K562 (cell line): ENCODE data around the gene WASF2. TPM values are rescaled to one million over a fixed set of nuclear protein-coding genes. Genes with fewer than 3 reads are reported as not detected.

Experiments used
- CBFA2T2 ChIP-seq: fragments of 450-650 bp; conservative IDR thresholded peaks from 2 replicates; pipeline ENCODE4 v1.6.1; 2017; ENCODE audit warnings: mild to moderate bottlenecking
- CHD2 ChIP-seq: IDR thresholded peaks from 2 replicates; pipeline ENCODE4 v1.6.1; 2011; ENCODE audit warnings: low read depth, low read length
- EP300 ChIP-seq: IDR thresholded peaks from 2 replicates; pipeline ENCODE4 v1.6.1; 2012; ENCODE audit warnings: low read length, improper control_type of control experiment
- HDAC6 ChIP-seq: IDR thresholded peaks from 2 replicates; pipeline ENCODE4 v1.6.1; 2012; ENCODE audit warnings: low read depth, mild to moderate bottlenecking, control low read depth, inconsistent platforms, low read length, moderate library complexity
- HLTF ChIP-seq: fragments of 450-650 bp; IDR thresholded peaks from 2 replicates; pipeline ENCODE4 v1.6.1; 2016
- NFYB ChIP-seq: IDR thresholded peaks from 2 replicates; pipeline ENCODE4 v1.6.1; 2011; ENCODE audit warnings: mild to moderate bottlenecking, moderate library complexity; ENCODE audit not compliant: insufficient read length; ENCODE audit errors: extremely low read depth
- NR1H2 ChIP-seq: sonication (generic); formaldehyde crosslinking; IDR thresholded peaks from 2 replicates; pipeline ENCODE4 v1.4.0; 2020; ENCODE audit warnings: mild to moderate bottlenecking, missing genetic modification reagents
- OTX1 ChIP-seq: fragments of 450-650 bp; formaldehyde crosslinking; IDR thresholded peaks from 2 replicates; pipeline ENCODE4 v1.4.0; 2022; ENCODE audit warnings: mild to moderate bottlenecking
- POLR2AphosphoS5 ChIP-seq: IDR thresholded peaks from 2 replicates; pipeline ENCODE4 v1.6.1; 2011; ENCODE audit warnings: mild to moderate bottlenecking, low read depth, low read length, moderate library complexity; ENCODE audit not compliant: control insufficient read depth, insufficient read depth
- STAG1 ChIP-seq: sonication (generic); formaldehyde crosslinking; IDR thresholded peaks from 2 replicates; pipeline ENCODE4 v1.5.0; 2020; ENCODE audit warnings: missing genetic modification reagents, borderline replicate concordance
- TAF1 ChIP-seq: IDR thresholded peaks from 2 replicates; pipeline ENCODE4 v1.6.1; 2011; ENCODE audit warnings: mild to moderate bottlenecking, low read length, moderate library complexity; ENCODE audit not compliant: insufficient read depth, control insufficient read depth, severe bottlenecking; ENCODE audit errors: extremely low read depth
- TFAM ChIP-seq: fragments of 250-450 bp; sonication (Bioruptor Pico); conservative IDR thresholded peaks from 2 replicates; pipeline ENCODE4 v1.5.0; 2021; ENCODE audit warnings: mild to moderate bottlenecking, moderate library complexity
- ZBED1 ChIP-seq: IDR thresholded peaks from 2 replicates; pipeline ENCODE4 v1.6.1; 2014
- ZBTB17 ChIP-seq: fragments of 450-650 bp; formaldehyde crosslinking; IDR thresholded peaks from 2 replicates; pipeline ENCODE4 v1.4.0; 2020; ENCODE audit warnings: mild to moderate bottlenecking
- ZNF311 ChIP-seq: fragments of 250-450 bp; sonication (Bioruptor Pico); IDR thresholded peaks from 2 replicates; pipeline ENCODE4 v1.4.0; 2020; ENCODE audit warnings: mild to moderate bottlenecking, moderate library complexity
- polyA plus RNA-seq, 8 experiments: library from polyadenylated mRNA; depleted of rRNA in 4 of 8; stranded (reverse) in 5 of 8; unstranded in 3 of 8; fragments of >200 nt; fragmentation: Nextera tagmentation in 2 of 8; fragmentation: Illumina TruSeq in 1 of 8; extraction: Ambion mirVana in 2 of 8; extraction: Trizol in 1 of 8; gene quantifications; 2 replicates each; pipeline versions ENCODE4 v1.2.1 to v1.2.3, GENCODE V29; 2011 to 2014; ENCODE audit warnings: inconsistent platforms in 1 of 8, missing spikeins in 1 of 8
- total RNA-seq, 7 experiments: library from RNA; depleted of rRNA in 6 of 7; stranded (reverse); fragments of >200 nt in 6 of 7; fragmentation: Illumina TruSeq in 2 of 7; extraction: Trizol in 2 of 7; gene quantifications; 2 replicates each; pipeline versions ENCODE4 v1.2.1 to v1.2.3, GENCODE V29; 2011 to 2021; ENCODE audit warnings: low replicate concordance in 1 of 7
- TF ChIP-seq, protein P1 (sequence below): fragments of 250-450 bp; sonication (Bioruptor Pico); IDR thresholded peaks from 2 replicates; pipeline ENCODE4 v1.8.0; 2021; ENCODE audit warnings: mild to moderate bottlenecking, moderate library complexity
- TF ChIP-seq, protein P2 (sequence below), 2 experiments: fragments of 250-450 bp in 1 of 2; fragments of 450-650 bp in 1 of 2; sonication (Bioruptor Pico) in 1 of 2; IDR thresholded peaks; 2 replicates each; pipeline versions ENCODE4 v1.6.1 to v1.8.0; 2016 to 2021; ENCODE audit warnings: mild to moderate bottlenecking in 2 of 2, moderate library complexity in 2 of 2, missing compliant biosample characterization in 1 of 2, missing genetic modification characterization in 1 of 2
- TF ChIP-seq, protein P3 (sequence below): IDR thresholded peaks from 3 replicates; pipeline ENCODE4 v1.6.1; 2011; ENCODE audit warnings: borderline replicate concordance, mild to moderate bottlenecking; ENCODE audit not compliant: insufficient read length, insufficient read depth
- TF ChIP-seq, protein P4 (sequence below): sonication (generic); formaldehyde crosslinking; IDR thresholded peaks from 2 replicates; pipeline ENCODE4 v1.9.0; 2022; ENCODE audit warnings: mild to moderate bottlenecking, missing genetic modification reagents
- TF ChIP-seq, protein P5 (sequence below): fragments of 250-450 bp; sonication (Bioruptor Pico); IDR thresholded peaks from 2 replicates; pipeline ENCODE4 v1.5.0; 2020; ENCODE audit warnings: mild to moderate bottlenecking
- TF ChIP-seq, protein P6 (sequence below): fragments of 250-450 bp; sonication (Bioruptor Pico); IDR thresholded peaks from 2 replicates; pipeline ENCODE4 v1.4.0; 2020; ENCODE audit warnings: borderline replicate concordance

The WASF2 gene
- total and polyA plus RNA-seq, 9 of the 15 experiments (the other 6 are each of a cell fraction or from before 2014, with no cell fraction given), result 8.2 to 163 (median 31.2) TPM

DNA sequence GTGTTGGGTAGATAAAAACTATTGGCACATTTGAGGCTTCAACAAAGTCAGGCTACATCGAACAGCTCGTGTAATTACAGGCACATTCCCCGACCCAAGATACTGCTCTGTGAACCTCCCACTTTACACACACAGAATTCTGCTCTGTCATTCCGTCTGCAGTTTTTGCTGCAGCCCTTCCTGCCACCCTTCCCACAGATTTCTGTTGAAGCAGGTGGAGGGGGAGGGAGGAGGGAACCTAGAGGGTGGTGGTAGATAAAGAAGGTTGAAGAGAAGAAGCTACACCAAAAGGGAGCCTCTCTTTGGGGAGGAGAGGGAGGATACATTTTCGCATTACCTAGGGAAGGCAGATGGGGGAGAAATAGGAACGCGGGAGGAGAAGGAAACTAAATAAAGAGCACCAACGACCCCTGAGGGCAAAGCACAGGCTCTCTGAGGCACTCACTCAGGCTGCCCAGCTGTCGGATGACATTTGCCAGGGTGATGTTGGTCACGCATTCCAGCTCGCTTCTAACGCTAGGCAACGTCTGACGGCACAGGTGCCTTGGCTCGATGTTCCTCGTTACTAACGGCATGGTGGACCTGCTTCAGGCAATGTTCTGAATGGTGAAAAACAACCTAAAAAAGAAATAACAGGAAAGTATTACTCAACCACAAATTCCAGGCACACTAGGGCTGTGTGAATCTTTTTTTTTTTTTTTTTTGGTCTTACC lies 61.5 kb downstream of the WASF2 start (continued):
- peak; percentile 91 for TF ChIP-seq EP300
- TF ChIP-seq, protein P1, sequence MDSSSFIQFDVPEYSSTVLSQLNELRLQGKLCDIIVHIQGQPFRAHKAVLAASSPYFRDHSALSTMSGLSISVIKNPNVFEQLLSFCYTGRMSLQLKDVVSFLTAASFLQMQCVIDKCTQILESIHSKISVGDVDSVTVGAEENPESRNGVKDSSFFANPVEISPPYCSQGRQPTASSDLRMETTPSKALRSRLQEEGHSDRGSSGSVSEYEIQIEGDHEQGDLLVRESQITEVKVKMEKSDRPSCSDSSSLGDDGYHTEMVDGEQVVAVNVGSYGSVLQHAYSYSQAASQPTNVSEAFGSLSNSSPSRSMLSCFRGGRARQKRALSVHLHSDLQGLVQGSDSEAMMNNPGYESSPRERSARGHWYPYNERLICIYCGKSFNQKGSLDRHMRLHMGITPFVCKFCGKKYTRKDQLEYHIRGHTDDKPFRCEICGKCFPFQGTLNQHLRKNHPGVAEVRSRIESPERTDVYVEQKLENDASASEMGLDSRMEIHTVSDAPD (CRISPR knock-in tag), result no peak
- TF ChIP-seq, protein P2, sequence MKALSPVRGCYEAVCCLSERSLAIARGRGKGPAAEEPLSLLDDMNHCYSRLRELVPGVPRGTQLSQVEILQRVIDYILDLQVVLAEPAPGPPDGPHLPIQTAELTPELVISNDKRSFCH (CRISPR knock-in tag; IDR thresholded peaks at IDR 0.05), result no peak
- TF ChIP-seq, protein P2 (tag; IDR thresholded peaks at IDR 0.05), result no peak
- TF ChIP-seq, protein P3, sequence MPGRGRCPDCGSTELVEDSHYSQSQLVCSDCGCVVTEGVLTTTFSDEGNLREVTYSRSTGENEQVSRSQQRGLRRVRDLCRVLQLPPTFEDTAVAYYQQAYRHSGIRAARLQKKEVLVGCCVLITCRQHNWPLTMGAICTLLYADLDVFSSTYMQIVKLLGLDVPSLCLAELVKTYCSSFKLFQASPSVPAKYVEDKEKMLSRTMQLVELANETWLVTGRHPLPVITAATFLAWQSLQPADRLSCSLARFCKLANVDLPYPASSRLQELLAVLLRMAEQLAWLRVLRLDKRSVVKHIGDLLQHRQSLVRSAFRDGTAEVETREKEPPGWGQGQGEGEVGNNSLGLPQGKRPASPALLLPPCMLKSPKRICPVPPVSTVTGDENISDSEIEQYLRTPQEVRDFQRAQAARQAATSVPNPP, result no peak
- TF ChIP-seq OTX1 (CRISPR knock-in tag), result no peak
- no peak for TF ChIP-seq NFYB
- peak; percentile 83 for TF ChIP-seq CBFA2T2
- peak; percentile 80 for TF ChIP-seq HLTF
- TF ChIP-seq, protein P4, sequence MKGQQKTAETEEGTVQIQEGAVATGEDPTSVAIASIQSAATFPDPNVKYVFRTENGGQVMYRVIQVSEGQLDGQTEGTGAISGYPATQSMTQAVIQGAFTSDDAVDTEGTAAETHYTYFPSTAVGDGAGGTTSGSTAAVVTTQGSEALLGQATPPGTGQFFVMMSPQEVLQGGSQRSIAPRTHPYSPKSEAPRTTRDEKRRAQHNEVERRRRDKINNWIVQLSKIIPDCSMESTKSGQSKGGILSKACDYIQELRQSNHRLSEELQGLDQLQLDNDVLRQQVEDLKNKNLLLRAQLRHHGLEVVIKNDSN, result no peak; the same call in 1 of the 2 replicates
- TF ChIP-seq CHD2, result no peak
- no peak for TF ChIP-seq TAF1
- no peak for TF ChIP-seq STAG1 (CRISPR knock-in tag)
- TF ChIP-seq NR1H2 (CRISPR knock-in tag), result no peak
- TF ChIP-seq HDAC6, result no peak
- TF ChIP-seq, protein P5, sequence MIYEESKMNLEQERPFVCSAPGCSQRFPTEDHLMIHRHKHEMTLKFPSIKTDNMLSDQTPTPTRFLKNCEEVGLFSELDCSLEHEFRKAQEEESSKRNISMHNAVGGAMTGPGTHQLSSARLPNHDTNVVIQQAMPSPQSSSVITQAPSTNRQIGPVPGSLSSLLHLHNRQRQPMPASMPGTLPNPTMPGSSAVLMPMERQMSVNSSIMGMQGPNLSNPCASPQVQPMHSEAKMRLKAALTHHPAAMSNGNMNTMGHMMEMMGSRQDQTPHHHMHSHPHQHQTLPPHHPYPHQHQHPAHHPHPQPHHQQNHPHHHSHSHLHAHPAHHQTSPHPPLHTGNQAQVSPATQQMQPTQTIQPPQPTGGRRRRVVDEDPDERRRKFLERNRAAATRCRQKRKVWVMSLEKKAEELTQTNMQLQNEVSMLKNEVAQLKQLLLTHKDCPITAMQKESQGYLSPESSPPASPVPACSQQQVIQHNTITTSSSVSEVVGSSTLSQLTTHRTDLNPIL (CRISPR knock-in tag), result no peak
- TF ChIP-seq, protein P6, sequence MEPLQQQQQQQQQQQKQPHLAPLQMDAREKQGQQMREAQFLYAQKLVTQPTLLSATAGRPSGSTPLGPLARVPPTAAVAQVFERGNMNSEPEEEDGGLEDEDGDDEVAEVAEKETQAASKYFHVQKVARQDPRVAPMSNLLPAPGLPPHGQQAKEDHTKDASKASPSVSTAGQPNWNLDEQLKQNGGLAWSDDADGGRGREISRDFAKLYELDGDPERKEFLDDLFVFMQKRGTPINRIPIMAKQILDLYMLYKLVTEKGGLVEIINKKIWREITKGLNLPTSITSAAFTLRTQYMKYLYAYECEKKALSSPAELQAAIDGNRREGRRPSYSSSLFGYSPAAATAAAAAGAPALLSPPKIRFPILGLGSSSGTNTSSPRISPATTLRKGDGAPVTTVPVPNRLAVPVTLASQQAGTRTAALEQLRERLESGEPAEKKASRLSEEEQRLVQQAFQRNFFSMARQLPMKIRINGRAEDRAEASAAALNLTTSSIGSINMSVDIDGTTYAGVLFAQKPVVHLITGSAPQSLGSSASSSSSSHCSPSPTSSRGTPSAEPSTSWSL (CRISPR knock-in tag), result no peak
- no peak for TF ChIP-seq TFAM
- peak; percentile 69 for TF ChIP-seq POLR2AphosphoS5
- TF ChIP-seq ZBED1, result no peak
- no peak for TF ChIP-seq ZNF311 (CRISPR knock-in tag)
- TF ChIP-seq ZBTB17 (CRISPR knock-in tag), result no peak
